GM19099 (cell line): ENCODE measurements around the gene ADORA2B.

Experiments
- POLR2A ChIP-seq: IDR thresholded peaks from 3 replicates; pipeline ENCODE4 v1.6.1; 2011; ENCODE audit warnings: low read depth; ENCODE audit not compliant: insufficient read length; ENCODE audit errors: extremely low read depth

The ADORA2B gene

GRCh38 chr17:15947271-15947670 is 2.3 kb downstream of the ADORA2B start:
- TF ChIP-seq POLR2A = no peak

- TF ChIP-seq POLR2A = no peak
These were observed 3.2 kb downstream of the ADORA2B start for GRCh38 chr17:15947976-15948752.

- TF ChIP-seq POLR2A = no peak
These were observed 6.6 kb downstream of the ADORA2B start for GRCh38 chr17:15951368-15952047.

- no peak for TF ChIP-seq POLR2A
These were observed 7.2 kb downstream of the ADORA2B start for GRCh38 chr17:15952048-15952532.

DNA sequence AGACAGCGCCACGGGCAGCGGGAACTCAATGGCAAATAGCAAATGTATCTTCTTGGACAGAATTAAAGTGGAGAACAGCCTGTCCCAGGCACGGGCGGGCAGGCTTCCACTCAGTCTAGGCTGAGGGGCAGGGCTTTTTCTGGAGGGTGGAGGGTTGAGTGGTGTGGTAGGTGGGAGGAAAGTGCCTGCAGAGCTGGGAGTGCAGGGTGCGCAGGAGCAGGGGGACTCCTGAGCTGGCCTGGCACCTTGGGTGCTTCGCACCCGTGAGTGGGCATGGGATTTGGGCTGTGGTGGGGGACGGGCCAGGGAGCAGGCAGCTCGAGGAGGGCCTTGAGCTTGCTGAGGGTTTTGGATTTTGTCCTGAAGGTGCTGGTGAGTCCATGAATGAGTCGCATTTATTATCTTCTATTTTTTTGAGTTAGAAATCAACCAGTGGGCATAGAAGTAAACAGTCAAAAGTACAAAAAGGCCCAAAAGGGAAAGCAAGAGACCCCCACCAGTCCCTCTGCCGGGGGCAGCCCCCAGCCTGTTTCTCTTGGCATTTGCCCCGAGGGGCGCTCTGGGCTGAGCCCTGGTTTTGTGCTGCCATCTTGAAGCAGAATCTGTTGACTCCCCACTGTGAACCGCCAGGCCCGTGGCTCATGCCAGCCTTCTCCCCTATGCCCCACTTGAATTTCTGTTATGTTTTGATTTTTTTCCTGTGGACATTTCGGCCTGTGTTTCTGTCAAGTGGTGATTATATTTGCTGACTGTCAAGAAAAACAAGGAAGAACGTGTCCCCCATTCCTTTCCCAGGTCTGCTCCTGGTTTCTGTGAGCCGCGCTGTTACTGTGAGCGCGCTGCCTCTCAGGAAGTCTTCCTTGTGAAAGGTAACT is 8.2 kb downstream of the ADORA2B start:
- TF ChIP-seq POLR2A = no peak

DNA sequence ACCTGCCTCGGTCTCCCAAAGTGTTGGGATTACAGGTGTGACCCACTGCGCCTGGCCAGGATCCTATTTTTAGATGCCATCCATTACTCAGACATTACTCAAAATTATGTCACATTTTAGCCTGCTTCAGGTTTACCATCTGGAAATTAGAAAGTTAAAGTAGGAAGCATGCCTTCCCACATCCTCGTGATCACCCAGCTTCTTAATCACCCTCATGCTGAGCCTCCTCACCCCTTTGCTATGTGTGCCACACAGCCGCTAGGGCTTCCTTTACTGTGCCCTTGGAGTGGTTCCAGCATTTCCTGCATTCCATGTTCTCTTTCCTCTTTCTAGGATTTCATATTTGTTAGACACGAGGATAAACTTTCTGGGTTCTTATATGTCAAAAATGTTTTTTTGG is 9.3 kb downstream of the ADORA2B start:
- TF ChIP-seq POLR2A = no peak

DNA sequence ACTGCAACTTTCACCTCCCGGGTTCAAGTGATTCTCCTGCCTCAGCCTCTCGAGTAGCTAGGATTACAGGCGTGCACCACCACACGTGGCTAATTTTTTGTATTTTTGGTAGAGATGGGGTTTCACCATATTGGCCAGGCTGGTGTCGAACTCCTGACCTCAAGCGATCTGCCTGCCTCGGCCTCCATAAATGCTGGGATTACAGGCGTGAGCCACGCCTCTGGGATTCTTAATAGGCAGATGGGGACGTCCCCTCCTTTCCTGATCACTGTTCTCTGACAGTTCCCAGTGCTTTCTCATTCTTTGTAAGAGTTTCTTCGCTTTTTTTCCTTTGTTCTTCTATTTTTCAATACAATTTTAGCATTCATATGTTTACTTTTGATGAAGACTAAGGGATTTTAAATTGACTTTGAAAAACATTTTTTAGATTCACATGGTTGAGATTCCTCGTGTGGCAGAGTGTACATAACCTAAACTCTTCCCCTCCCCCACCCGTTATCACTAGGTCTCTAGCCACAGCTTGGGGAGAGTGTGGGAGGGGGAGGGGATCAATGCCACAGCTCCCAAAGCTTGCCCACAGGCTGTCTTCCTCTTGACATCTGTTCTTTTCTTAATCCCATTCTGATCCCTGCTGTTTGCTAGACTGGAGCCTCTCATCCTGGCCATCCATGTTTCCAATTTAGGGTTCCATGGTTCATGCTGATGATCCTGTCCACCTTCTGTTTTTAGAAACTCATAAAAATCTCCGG is 11.0 kb downstream of the ADORA2B start:
- TF ChIP-seq POLR2A = no peak

- TF ChIP-seq POLR2A = no peak
These were observed 12.3 kb downstream of the ADORA2B start for GRCh38 chr17:15957206-15957605.

GRCh38 chr17:15957608-15958307 is 12.8 kb downstream of the ADORA2B start:
- TF ChIP-seq POLR2A = no peak

DNA sequence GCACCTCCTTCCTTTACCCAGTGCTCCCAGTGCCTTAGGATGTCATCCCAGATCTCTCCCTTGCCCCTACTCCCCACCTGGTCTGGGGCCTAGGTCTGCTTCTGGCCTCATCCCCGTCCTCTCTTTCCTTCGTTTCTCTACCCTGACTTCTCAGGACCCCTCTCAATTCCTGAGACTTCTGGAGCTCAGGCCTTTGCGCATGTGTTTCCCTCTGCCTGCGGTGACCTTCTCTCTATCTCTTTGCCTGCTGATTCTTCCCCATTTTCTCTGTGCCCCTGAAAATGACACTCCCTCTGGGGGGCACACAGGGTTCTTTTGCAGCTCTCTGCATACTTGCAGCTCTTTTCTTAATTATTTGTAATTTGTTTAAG is 13.5 kb downstream of the ADORA2B start:
- no peak for TF ChIP-seq POLR2A

GRCh38 chr17:15963670-15964110 is 18.8 kb downstream of the ADORA2B start:
- no peak for TF ChIP-seq POLR2A

DNA sequence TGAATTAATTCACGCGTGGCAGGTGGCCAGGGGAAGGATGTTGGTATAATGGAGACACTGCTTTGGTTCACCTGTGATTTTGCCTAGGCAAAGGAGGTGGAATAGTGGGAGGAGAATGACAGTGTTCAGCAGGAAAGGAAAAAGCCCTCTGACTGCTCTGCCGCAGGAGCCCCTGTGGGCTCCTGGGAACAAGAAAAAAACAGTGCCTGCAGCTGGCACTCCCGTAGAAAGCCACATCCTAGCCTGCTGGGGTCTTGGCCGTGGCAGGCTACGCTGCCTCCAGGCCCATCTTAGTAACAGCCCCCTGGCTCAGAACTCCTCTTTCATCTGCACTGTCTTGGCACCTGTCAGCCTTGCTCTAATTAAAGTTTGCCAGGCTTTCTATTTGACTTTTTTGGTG is 20.6 kb downstream of the ADORA2B start:
- no peak for TF ChIP-seq POLR2A

- TF ChIP-seq POLR2A = no peak
These were observed 21.4 kb downstream of the ADORA2B start for GRCh38 chr17:15966183-15966878.
